ENCODE data around the gene KLK15.

Gene KLK15, protein sequence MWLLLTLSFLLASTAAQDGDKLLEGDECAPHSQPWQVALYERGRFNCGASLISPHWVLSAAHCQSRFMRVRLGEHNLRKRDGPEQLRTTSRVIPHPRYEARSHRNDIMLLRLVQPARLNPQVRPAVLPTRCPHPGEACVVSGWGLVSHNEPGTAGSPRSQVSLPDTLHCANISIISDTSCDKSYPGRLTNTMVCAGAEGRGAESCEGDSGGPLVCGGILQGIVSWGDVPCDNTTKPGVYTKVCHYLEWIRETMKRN

GRCh38 chr19:50833117-50833801 lies at the start of gene KLK15:
Gene KLK15 (minus strand): TSS chr19:50833574. CDS start chr19:50831492, 2,082 bp downstream.
- DNase-seq (ENCODE audit: low read depth in 2 of 2) = no peak

DNA sequence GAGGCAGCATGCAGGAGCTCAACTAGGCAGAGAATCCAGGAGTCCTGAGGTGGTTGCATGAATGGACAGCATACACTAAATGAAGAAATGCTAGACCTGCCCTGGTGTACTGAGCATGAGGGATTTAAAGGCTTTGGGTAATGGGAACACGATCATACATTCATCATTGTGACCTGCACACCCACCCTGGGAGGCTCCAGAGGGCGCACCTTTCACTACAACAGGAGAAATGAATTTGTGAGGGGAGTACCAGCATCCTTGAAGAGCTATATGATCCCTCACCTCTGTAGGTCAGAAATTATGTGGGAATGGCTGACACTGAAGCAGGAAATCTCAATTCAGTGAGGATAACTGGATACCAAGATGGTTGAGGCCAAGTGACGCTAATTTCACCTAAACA lies 48.8 kb upstream of the KLK15 start:
- no peak for DNase-seq (ENCODE audit: low read depth in 2 of 2)

GRCh38 chr19:50880241-50880640 lies 46.9 kb upstream of the KLK15 start:
- no peak for DNase-seq (ENCODE audit: low read depth in 2 of 2)

GRCh38 chr19:50878851-50879250 lies 45.5 kb upstream of the KLK15 start:
- DNase-seq (ENCODE audit: low read depth in 2 of 2) = no peak

DNA sequence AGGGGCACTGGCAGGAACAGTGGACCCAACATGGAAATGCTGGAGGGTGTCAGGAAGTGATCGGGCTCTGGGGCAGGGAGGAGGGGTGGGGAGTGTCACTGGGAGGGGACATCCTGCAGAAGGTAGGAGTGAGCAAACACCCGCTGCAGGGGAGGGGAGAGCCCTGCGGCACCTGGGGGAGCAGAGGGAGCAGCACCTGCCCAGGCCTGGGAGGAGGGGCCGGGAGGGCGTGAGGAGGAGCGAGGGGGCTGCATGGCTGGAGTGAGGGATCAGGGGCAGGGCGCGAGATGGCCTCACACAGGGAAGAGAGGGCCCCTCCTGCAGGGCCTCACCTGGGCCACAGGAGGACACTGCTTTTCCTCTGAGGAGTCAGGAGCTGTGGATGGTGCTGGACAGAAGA lies 44.0 kb upstream of the KLK15 start:
- DNase-seq (ENCODE audit: low read depth in 2 of 2) = no peak

- no peak for DNase-seq (ENCODE audit: low read depth in 2 of 2)
Observed at GRCh38 chr19:50876456-50876855, 43.1 kb upstream of the KLK15 start.

- DNase-seq (ENCODE audit: low read depth in 2 of 2) = no peak
Observed at GRCh38 chr19:50875795-50876422, 42.5 kb upstream of the KLK15 start.

DNA sequence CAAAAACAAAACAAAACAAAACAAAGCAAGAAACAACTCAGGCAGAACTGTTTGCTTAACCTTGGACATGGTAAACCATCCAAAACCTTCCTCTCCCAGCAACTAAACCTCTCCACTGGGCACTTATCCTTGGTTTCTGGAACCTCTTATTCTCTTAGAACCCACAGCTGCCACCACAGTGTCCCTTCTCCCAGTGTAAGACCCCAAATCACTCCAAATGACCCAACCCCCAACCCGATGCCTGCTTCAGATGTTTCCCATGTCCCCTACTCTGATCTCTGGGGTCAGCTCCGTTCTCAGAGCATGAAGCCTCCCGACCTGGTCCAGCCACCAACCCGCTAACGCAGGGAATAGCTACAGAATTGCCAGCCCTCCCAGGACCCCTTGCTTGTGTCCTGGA lies 40.8 kb upstream of the KLK15 start:
- DNase-seq (ENCODE audit: low read depth in 2 of 2) = no peak

- DNase-seq (ENCODE audit: low read depth in 2 of 2) = no peak
Observed at GRCh38 chr19:50873056-50873455, 39.7 kb upstream of the KLK15 start, which contains the start of gene KLK2. Gene KLK2 (plus strand): TSS chr19:50873439. CDS start chr19:50873474, 35 bp downstream.

DNA sequence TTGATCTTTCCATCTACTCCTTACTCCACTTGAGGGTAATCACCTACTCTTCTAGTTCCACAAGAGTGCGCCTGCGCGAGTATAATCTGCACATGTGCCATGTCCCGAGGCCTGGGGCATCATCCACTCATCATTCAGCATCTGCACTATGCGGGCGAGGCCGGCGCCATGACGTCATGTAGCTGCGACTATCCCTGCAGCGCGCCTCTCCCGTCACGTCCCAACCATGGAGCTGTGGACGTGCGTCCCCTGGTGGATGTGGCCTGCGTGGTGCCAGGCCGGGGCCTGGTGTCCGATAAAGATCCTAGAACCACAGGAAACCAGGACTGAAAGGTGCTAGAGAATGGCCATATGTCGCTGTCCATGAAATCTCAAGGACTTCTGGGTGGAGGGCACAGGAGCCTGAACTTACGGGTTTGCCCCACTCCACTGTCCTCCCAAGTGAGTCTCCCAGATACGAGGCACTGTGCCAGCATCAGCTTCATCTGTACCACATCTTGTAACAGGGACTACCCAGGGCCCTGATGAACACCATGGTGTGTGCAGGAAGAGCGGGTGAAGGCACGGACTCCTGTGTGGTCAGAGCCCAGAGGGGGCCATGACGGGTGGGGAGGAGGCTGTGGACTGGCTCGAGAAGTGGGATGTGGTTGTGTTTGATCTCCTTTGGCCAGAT lies 37.2 kb upstream of the KLK15 start:
- no peak for DNase-seq (ENCODE audit: low read depth in 2 of 2)

GRCh38 chr19:50869479-50869878 lies 36.1 kb upstream of the KLK15 start:
- no peak for DNase-seq (ENCODE audit: low read depth in 2 of 2)

DNA sequence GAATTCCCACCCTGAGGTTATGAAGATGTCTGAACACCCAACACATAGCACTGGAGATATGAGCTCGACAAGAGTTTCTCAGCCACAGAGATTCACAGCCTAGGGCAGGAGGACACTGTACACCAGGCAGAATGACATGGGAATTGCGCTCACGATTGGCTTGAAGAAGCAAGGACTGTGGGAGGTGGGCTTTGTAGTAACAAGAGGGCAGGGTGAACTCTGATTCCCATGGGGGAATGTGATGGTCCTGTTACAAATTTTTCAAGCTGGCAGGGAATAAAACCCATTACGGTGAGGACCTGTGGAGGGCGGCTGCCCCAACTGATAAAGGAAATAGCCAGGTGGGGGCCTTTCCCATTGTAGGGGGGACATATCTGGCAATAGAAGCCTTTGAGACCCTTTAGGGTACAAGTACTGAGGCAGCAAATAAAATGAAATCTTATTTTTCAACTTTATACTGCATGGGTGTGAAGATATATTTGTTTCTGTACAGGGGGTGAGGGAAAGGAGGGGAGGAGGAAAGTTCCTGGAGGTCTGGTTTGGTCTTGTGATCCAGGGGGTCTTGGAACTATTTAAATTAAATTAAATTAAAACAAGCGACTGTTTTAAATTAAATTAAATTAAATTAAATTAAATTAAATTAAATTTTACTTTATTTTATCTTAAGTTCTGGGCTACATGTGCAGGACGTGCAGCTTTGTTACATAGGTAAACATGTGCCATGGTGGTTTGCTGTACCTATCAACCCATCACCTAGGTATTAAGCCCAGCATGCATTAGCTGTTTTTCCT lies 28.3 kb upstream of the KLK15 start:
- no peak for DNase-seq (ENCODE audit: low read depth in 2 of 2)

GRCh38 chr19:50861010-50861409 lies 27.6 kb upstream of the KLK15 start:
- no peak for DNase-seq (ENCODE audit: low read depth in 2 of 2)

DNA sequence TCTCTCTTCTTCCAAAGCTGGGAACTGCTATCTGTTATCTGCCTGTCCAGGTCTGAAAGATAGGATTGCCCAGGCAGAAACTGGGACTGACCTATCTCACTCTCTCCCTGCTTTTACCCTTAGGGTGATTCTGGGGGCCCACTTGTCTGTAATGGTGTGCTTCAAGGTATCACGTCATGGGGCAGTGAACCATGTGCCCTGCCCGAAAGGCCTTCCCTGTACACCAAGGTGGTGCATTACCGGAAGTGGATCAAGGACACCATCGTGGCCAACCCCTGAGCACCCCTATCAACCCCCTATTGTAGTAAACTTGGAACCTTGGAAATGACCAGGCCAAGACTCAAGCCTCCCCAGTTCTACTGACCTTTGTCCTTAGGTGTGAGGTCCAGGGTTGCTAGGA lies 26.5 kb upstream of the KLK15 start:
- no peak for DNase-seq (ENCODE audit: low read depth in 2 of 2)

DNA sequence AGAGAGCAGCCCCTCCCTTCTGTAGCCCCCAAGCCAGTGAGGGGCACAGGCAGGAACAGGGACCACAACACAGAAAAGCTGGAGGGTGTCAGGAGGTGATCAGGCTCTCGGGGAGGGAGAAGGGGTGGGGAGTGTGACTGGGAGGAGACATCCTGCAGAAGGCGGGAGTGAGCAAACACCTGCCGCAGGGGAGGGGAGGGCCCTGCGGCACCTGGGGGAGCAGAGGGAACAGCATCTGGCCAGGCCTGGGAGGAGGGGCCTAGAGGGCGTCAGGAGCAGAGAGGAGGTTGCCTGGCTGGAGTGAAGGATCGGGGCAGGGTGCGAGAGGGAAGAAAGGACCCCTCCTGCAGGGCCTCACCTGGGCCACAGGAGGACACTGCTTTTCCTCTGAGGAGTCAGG lies 25.5 kb upstream of the KLK15 start:
- DNase-seq (ENCODE audit: low read depth in 2 of 2) = no peak

GRCh38 chr19:50857366-50857765 lies 24.0 kb upstream of the KLK15 start:
- no peak for DNase-seq (ENCODE audit: low read depth in 2 of 2)

DNA sequence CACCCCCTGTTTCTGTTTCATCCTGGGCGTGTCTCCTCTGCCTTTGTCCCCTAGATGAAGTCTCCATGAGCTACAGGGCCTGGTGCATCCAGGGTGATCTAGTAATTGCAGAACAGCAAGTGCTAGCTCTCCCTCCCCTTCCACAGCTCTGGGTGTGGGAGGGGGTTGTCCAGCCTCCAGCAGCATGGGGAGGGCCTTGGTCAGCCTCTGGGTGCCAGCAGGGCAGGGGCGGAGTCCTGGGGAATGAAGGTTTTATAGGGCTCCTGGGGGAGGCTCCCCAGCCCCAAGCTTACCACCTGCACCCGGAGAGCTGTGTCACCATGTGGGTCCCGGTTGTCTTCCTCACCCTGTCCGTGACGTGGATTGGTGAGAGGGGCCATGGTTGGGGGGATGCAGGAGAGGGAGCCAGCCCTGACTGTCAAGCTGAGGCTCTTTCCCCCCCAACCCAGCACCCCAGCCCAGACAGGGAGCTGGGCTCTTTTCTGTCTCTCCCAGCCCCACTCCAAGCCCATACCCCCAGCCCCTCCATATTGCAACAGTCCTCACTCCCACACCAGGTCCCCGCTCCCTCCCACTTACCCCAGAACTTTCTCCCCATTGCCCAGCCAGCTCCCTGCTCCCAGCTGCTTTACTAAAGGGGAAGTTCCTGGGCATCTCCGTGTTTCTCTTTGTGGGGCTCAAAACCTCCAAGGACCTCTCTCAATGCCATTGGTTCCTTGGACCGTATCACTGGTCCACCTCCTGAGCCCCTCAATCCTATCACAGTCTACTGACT lies 21.4 kb upstream of the KLK15 start, which contains the start of gene KLK3:
TSS of gene KLK3 (plus strand) at position 280 of the 775 bp plus-strand sequence. CDS start at position 321, 41 bp downstream.
- DNase-seq (ENCODE audit: low read depth in 2 of 2) = no peak

- no peak for DNase-seq (ENCODE audit: low read depth in 2 of 2)
Observed at GRCh38 chr19:50851620-50852019, 18.2 kb upstream of the KLK15 start.

GRCh38 chr19:50850738-50851137 lies 17.4 kb upstream of the KLK15 start:
- DNase-seq (ENCODE audit: low read depth in 2 of 2) = no peak

GRCh38 chr19:50844296-50844935 lies 11.0 kb upstream of the KLK15 start:
- DNase-seq (ENCODE audit: low read depth in 2 of 2) = no peak
